ENCODE data around the gene NCAPD2.

Gene NCAPD2

DNA sequence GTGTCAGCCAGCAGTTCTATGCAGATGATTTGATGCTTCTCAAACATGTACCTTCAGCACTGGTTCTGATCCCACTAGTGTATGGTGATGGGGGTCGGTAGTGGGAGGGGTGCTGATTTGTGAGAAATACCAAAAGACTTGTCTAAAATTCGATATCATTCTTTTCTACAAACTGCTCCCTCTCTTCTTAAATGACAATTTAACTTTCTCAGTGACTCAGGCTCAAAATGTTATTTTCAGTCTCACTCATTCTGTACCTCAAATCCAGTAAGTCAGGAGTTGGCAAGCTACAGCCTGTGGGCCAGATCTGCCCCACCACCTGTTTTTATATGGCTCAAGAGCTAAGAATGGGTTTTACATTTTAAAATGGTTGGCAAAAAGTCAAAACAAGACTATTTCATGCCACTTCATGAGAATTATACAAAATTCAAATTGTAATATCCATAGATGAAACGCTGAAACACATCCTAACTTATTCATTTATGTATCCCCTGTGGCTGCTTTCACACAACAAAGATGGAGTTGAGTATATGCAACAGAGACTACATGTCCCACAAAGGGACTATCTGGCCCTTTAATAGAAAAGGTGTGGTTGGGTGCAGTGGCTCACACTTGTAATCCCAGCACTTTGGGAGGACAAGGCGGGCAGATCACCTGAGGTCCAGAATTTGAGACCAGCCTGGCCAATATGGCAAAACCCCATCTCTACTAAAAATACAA is 80.8 kb downstream of the NCAPD2 start:
- no peak overlapping the region for H3K4me3 ChIP-seq (ENCODE audit: low read depth, low read length)
- TF ChIP-seq, protein P1, sequence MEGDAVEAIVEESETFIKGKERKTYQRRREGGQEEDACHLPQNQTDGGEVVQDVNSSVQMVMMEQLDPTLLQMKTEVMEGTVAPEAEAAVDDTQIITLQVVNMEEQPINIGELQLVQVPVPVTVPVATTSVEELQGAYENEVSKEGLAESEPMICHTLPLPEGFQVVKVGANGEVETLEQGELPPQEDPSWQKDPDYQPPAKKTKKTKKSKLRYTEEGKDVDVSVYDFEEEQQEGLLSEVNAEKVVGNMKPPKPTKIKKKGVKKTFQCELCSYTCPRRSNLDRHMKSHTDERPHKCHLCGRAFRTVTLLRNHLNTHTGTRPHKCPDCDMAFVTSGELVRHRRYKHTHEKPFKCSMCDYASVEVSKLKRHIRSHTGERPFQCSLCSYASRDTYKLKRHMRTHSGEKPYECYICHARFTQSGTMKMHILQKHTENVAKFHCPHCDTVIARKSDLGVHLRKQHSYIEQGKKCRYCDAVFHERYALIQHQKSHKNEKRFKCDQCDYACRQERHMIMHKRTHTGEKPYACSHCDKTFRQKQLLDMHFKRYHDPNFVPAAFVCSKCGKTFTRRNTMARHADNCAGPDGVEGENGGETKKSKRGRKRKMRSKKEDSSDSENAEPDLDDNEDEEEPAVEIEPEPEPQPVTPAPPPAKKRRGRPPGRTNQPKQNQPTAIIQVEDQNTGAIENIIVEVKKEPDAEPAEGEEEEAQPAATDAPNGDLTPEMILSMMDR (conservative IDR thresholded peaks at IDR 0.05; ENCODE audit: low read depth, low read length): no peak
- no peak for DNase-seq (ENCODE audit: low read depth)

DNA sequence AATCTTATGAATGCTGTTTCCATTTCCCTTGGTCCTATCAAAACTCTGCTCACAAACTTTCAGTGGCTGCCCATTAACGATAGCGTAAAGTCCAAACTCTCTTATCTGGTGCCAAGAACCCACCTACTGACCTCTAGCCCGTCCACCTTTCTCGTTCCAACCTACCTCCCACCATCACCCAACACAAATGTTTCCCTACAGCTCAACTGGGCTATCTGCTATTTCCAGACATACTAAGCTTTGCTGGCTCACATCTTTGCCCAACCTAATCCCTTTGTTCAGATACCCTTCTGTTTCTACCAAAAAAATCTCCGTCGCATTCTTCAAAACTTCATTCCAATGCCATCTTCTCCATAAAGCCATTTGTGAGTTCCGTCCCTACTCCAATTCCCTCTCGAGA is 81.7 kb downstream of the NCAPD2 start:
- H3K4me3 ChIP-seq (ENCODE audit: low read depth, low read length): no peak overlapping the region
- TF ChIP-seq, protein P1 (conservative IDR thresholded peaks at IDR 0.05; ENCODE audit: low read depth, low read length): no peak
- no peak for DNase-seq (ENCODE audit: low read depth)
